ENCODE measurements around the gene CRLF2.

Gene CRLF2

DNA sequence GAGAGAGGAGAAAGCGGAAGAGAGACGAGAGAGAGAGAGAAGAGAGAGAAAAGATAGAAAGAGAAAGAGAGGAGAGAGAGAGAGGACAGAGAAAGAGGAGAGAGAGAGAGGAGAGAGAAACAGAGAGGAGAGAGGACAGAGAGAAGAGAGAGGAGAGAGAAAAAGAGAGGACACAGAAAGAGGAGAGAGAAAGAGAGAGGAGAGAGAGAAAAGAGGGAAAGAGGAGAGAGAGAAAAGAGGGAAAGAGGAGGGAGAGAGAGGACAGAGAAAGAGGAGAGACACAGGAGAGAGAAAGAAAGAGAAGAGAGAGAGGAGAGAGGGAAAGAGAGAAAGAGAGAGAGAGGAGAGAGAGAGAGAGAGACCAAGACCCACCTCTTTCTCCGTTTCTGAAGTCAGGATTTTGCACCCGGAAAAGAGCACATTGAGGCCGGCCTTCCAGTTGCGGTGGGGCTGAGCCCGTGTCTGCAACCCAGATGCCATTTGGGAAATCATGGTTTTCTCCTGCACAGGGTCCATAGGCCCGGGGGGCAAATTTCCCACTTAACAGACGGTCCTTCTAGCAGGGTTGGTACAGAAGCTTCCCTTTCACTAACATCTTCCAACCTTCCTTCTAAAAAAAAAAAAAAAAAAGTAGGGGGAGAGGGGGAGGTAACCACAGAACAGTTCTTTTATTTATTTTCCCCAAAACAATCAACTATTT is 60.9 kb downstream of the CRLF2 start:
- H3K4me3 ChIP-seq (ENCODE audit: low read depth, low read length), result no peak overlapping the region
- TF ChIP-seq, protein P1, sequence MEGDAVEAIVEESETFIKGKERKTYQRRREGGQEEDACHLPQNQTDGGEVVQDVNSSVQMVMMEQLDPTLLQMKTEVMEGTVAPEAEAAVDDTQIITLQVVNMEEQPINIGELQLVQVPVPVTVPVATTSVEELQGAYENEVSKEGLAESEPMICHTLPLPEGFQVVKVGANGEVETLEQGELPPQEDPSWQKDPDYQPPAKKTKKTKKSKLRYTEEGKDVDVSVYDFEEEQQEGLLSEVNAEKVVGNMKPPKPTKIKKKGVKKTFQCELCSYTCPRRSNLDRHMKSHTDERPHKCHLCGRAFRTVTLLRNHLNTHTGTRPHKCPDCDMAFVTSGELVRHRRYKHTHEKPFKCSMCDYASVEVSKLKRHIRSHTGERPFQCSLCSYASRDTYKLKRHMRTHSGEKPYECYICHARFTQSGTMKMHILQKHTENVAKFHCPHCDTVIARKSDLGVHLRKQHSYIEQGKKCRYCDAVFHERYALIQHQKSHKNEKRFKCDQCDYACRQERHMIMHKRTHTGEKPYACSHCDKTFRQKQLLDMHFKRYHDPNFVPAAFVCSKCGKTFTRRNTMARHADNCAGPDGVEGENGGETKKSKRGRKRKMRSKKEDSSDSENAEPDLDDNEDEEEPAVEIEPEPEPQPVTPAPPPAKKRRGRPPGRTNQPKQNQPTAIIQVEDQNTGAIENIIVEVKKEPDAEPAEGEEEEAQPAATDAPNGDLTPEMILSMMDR (conservative IDR thresholded peaks at IDR 0.05; ENCODE audit: low read depth, low read length), result no peak
- DNase-seq (ENCODE audit: low read depth), result no peak

DNA sequence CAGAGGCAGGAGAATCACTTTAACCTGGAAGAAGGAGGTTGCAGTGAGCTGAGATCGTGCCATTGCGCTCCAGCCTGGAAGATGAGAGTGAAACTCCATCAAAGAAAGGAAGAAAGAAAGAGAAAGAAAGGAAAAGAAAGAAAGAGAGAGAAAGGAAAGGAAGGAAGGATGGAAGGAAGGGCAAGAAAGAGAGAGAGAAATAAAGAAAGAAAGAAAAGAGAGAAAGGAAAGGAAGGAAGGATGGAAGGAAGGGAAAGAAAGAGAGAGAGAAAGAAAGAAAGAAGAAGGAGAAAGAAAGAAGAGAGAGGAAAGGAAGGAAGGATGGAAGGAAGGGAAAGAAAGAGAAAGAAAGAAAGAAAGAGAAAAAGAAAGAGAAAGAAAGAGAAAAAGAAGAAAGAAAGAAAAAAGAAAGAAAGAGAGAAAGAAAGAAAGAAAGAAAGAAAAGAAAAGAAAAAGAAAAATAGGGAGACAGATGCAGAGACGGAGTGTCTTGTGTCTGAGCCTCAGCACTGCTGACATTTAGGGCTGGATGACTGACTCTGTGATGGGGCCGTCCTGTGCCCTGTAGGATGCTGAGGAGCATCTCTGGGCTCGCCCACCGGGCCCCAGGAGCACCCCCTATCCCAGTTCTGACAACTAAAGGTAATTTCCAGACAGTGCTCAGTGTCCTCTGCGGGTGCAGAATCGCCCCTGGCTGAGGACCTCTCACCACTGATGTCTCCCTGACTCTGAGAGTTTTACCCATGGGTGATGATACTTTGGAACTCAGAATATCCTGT is 61.7 kb downstream of the CRLF2 start:
- no peak for DNase-seq (ENCODE audit: low read depth)

DNA sequence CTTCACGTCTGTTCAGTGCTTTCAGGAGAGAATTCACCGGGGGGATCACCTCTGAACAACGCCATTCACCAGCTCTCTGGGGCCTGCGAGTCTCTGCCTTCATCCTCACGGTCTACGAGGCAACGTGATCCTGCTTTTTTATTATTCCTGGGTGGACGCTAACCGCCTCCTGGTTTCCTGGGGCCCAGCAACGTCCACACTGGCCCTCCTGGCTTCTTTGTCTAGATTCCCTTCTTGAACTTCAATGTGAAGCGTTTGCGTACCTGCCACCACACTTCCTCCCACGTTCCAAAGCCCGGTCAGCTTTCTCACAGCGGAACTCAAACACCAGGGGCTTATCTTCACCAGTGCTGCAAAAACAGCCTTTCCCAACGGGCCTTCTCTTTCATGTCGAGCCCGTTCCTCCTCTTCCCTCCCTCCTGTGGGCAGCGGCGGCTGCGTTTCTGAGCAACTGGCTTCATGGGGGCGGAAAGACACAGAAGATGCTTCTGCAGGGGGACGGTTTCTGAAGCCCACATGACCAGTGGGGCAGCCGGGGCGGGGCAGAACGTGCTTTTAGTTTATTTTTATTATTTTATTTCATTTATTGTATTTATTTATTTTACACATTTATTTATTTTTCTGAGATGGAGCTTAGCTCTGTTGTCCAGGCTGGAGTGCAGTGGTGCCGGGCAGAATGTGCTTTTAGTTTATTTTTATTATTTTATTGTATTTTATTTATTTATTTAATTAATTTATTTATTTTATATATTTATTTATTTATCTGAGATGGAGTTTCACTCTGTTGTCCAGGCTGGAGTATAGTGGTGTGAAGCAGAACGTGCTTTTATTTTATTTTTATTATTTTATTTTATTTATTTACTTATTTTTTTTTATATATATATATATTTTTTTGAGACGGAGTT is 64.6 kb downstream of the CRLF2 start:
- no peak overlapping the region for H3K4me3 ChIP-seq (ENCODE audit: low read depth, low read length)
- DNase-seq (ENCODE audit: low read depth), result no peak
- TF ChIP-seq, protein P1 (conservative IDR thresholded peaks at IDR 0.05; ENCODE audit: low read depth, low read length), result no peak

More for the DNA sequence above, 61.7 kb downstream of the CRLF2 start:
- H3K4me3 ChIP-seq (ENCODE audit: low read depth, low read length), result no peak overlapping the region
- TF ChIP-seq, protein P1 (conservative IDR thresholded peaks at IDR 0.05; ENCODE audit: low read depth, low read length), result no peak

DNA sequence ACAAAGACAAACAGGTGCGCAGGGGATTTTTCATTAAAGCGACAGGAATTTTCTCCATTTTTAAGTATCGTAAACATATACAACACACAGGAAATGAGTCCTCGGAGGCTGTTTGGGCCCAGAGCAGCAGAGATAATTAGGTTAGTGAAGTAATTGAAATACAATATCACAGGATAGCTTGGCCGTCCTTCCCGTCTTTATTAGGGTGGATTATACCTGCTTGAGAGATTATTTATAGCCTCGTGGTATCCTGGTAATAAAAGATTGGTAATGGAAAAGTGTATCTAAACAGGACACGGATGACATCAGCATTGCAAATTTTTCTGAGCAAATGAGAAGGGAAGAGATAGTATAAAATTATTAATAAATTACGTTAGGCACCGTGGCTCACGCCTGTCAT is 68.2 kb downstream of the CRLF2 start:
- TF ChIP-seq, protein P1 (conservative IDR thresholded peaks at IDR 0.05; ENCODE audit: low read depth, low read length), result no peak
- DNase-seq (ENCODE audit: low read depth), result no peak
- H3K4me3 ChIP-seq (ENCODE audit: low read depth, low read length), result no peak overlapping the region
